Thyroid gland (tissue), 4 donors: ENCODE results near the gene NUBPL. TPM values are rescaled to one million over a fixed set of nuclear protein-coding genes. Genes with fewer than 3 reads are reported as not detected.

Experiments used
- DNase-seq, 2 donors: peaks; one replicate each; pipeline ENCODE4 v3.0.0-alpha.2; 2019
- H3K27ac ChIP-seq, 3 donors: fragments of 200-600 bp; sonication (generic); 1 replicate in 2 of 3; 2 replicates in 1 of 3; pipeline ENCODE4 v1.5.1; 2016 to 2019; ENCODE audit warnings: mild to moderate bottlenecking in 1 of 3, moderate library complexity in 1 of 3
- H3K27me3 ChIP-seq: fragments of 200-600 bp; sonication (generic); one replicate; pipeline ENCODE4 v1.5.1; 2019
- H3K36me3 ChIP-seq, 2 donors: fragments of 200-600 bp; sonication (generic); one replicate each; pipeline ENCODE4 v1.5.1; 2016 to 2019
- H3K4me1 ChIP-seq, 2 donors: fragments of 200-600 bp; sonication (generic); one replicate each; pipeline ENCODE4 v1.5.1; 2017 to 2019
- H3K4me3 ChIP-seq, 3 donors: fragments of 200-600 bp; sonication (generic); replicated peaks in 1 of 3; 1 replicate in 2 of 3; 2 replicates in 1 of 3; pipeline ENCODE4 v1.5.1; 2016; ENCODE audit warnings: mild to moderate bottlenecking in 1 of 3
- H3K9me3 ChIP-seq: fragments of 200-600 bp; sonication (generic); one replicate; pipeline ENCODE4 v1.5.1; 2017
- CTCF ChIP-seq, 6 experiments: fragments of 200-600 bp in 3 of 6; fragments of 450-650 bp in 3 of 6; sonication (generic) in 3 of 6; IDR thresholded peaks; one replicate each; pipeline ENCODE4 v1.5.1; 2016 to 2019; ENCODE audit warnings: antibody characterized with exemption in 6 of 6, mild to moderate bottlenecking in 2 of 6, inconsistent platforms in 1 of 6, moderate library complexity in 1 of 6
- POLR2A ChIP-seq, 2 donors: fragments of 450-650 bp; IDR thresholded peaks; one replicate each; pipeline ENCODE4 v1.6.1; 2017; ENCODE audit warnings: antibody characterized with exemption in 2 of 2, mild to moderate bottlenecking in 2 of 2, moderate library complexity in 1 of 2
- WGBS, 2 donors: methylation state at CpG; one replicate each; pipeline ENCODE4 v1.1.5; 2017; 5-methylcytosine and 5-hydroxymethylcytosine counted together
- intact Hi-C: fragments of 100-400 bp; cut with DNase I; formaldehyde crosslinking; loops from one replicate; pipeline ENCODE4 v1.15.1; 2023
- total RNA-seq, 4 donors: library from RNA; depleted of rRNA; stranded (reverse); fragments of >200 nt; gene quantifications; one replicate each; pipeline ENCODE4 v1.2.3, GENCODE V29; 2016

The NUBPL gene
- total RNA-seq, 4 donors from 2014 or later: 12.0 to 27.1 (median 14.2) TPM

GRCh38 chr14:31660191-31660590 is 99.0 kb downstream of the NUBPL start:
- no peaks in the 10 kb centered on the region for H3K9me3 ChIP-seq
- H3K4me3 ChIP-seq: no peak overlapping the region
- no peaks in the 10 kb centered on the region for H3K27me3 ChIP-seq
- no peak for DNase-seq
- no peaks in the 10 kb centered on the region for H3K36me3 ChIP-seq
- intact Hi-C loops: no loop called here
- TF ChIP-seq POLR2A (IDR thresholded peaks at IDR 0.05): no peak
- no peaks in the 10 kb centered on the region for H3K4me1 ChIP-seq
- H3K27ac ChIP-seq: no peak overlapping the region
- WGBS, 2 donors: 88 to 96% methylated on average over 3 of the region's 3 CpGs

DNA sequence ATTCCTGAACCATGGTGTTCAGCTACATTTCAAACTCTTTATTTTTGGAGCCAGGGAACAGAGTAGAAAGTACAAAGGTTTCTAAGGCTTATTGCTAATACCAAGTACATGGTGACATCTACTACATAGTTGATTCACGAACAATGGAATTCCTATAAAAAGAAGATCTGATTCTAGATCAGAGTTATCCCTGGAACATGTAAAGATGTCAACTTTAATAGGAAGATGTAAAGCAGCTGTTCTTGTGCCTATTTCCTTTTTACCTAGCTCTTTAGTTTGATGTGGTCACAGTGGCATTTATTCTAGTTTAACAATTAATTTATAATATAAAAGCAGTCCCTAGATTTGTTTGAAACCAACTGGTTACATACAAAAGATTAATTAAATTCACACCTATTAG is 99.5 kb downstream of the NUBPL start:
- 87 to 90% methylated on average over 1 of the region's 1 CpG for WGBS, 2 donors
- H3K36me3 ChIP-seq: no peaks in the 10 kb centered on the region
- TF ChIP-seq POLR2A (IDR thresholded peaks at IDR 0.05) (no peak), CTCF (IDR thresholded peaks at IDR 0.05) (no peak)
- no peaks in the 10 kb centered on the region for H3K9me3 ChIP-seq
- no peak overlapping the region for H3K4me3 ChIP-seq
- no peaks in the 10 kb centered on the region for H3K4me1 ChIP-seq
- no peak overlapping the region for H3K27ac ChIP-seq
- DNase-seq: no peak
- no peaks in the 10 kb centered on the region for H3K27me3 ChIP-seq
- intact Hi-C loops: no loop called here

- no peak for TF ChIP-seq CTCF (IDR thresholded peaks at IDR 0.05)
- TF ChIP-seq POLR2A (IDR thresholded peaks at IDR 0.05): no peak
- no peaks in the 10 kb centered on the region for H3K9me3 ChIP-seq
- WGBS, 2 donors: 93 to 98% methylated on average over 8 of the region's 8 CpGs
- no peak for DNase-seq
- no peak overlapping the region for H3K4me3 ChIP-seq
- no peaks in the 10 kb centered on the region for H3K27me3 ChIP-seq
- no peaks in the 10 kb centered on the region for H3K36me3 ChIP-seq
- intact Hi-C loops: no loop called here
- no peak overlapping the region for H3K27ac ChIP-seq
- H3K4me1 ChIP-seq: no peaks in the 10 kb centered on the region
Observed at GRCh38 chr14:31668348-31668747, 107.1 kb downstream of the NUBPL start.

- 97 to 98% methylated on average over 3 of the region's 3 CpGs for WGBS, 2 donors
- Histone ChIP-seq H3K9me3 (no peaks in the 10 kb centered on the region), H3K27ac (no peak overlapping the region), H3K4me1 (no peaks in the 10 kb centered on the region), H3K27me3 (no peaks in the 10 kb centered on the region), H3K36me3 (no peaks in the 10 kb centered on the region), H3K4me3 (no peak overlapping the region)
- intact Hi-C loops: no loop called here
- TF ChIP-seq CTCF (IDR thresholded peaks at IDR 0.05) (no peak), POLR2A (IDR thresholded peaks at IDR 0.05) (no peak)
- no peak for DNase-seq
Observed at GRCh38 chr14:31672709-31673108, 111.5 kb downstream of the NUBPL start.

DNA sequence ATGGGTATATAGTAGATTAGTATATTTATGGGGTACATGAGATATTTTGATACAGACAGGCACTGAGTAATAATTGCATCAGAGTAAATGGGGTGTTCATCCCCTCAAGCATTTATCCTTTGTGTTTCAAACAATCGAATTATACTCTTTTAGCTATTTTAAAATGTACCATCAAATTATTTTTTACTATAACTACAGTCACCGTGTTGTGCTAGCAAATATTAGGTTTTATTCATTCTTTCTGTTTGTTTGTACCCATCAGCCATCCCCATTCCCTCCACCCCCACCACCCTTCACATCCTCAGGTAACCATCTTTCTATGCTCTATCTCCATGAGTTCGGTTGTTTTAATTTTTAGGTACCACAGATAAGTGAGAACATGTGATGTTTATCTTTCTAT is 115.8 kb downstream of the NUBPL start:
- WGBS, 2 donors: 64 to 66% methylated on average over 3 of the region's 3 CpGs
- Histone ChIP-seq H3K27me3 (no peaks in the 10 kb centered on the region), H3K36me3 (no peaks in the 10 kb centered on the region), H3K27ac (no peak overlapping the region), H3K9me3 (no peaks in the 10 kb centered on the region), H3K4me1 (no peaks in the 10 kb centered on the region), H3K4me3 (no peak overlapping the region)
- DNase-seq: no peak
- TF ChIP-seq POLR2A (IDR thresholded peaks at IDR 0.05) (no peak), CTCF (IDR thresholded peaks at IDR 0.05) (no peak)
- intact Hi-C loops: no loop called here

- no peak for DNase-seq
- 95 to 97% methylated on average over 3 of the region's 3 CpGs for WGBS, 2 donors
- no peaks in the 10 kb centered on the region for H3K4me1 ChIP-seq
- no peaks in the 10 kb centered on the region for H3K27me3 ChIP-seq
- H3K27ac ChIP-seq: no peak overlapping the region
- TF ChIP-seq CTCF (IDR thresholded peaks at IDR 0.05) (no peak), POLR2A (IDR thresholded peaks at IDR 0.05) (no peak)
- no peaks in the 10 kb centered on the region for H3K9me3 ChIP-seq
- H3K36me3 ChIP-seq: no peaks in the 10 kb centered on the region
- H3K4me3 ChIP-seq: no peak overlapping the region
- intact Hi-C loops: no loop called here
Observed at GRCh38 chr14:31677630-31678029, 116.4 kb downstream of the NUBPL start.
